GM18909 (cell line): ENCODE data around the gene FNDC11.

Experiments
- ATAC-seq: cut with Tn5 transposase; IDR thresholded peaks from one replicate; pipeline ENCODE4 v1.9.1; 2021; ENCODE audit warnings: mild to moderate bottlenecking; ENCODE audit not compliant: unreplicated experiment, poor library complexity

Gene FNDC11

DNA sequence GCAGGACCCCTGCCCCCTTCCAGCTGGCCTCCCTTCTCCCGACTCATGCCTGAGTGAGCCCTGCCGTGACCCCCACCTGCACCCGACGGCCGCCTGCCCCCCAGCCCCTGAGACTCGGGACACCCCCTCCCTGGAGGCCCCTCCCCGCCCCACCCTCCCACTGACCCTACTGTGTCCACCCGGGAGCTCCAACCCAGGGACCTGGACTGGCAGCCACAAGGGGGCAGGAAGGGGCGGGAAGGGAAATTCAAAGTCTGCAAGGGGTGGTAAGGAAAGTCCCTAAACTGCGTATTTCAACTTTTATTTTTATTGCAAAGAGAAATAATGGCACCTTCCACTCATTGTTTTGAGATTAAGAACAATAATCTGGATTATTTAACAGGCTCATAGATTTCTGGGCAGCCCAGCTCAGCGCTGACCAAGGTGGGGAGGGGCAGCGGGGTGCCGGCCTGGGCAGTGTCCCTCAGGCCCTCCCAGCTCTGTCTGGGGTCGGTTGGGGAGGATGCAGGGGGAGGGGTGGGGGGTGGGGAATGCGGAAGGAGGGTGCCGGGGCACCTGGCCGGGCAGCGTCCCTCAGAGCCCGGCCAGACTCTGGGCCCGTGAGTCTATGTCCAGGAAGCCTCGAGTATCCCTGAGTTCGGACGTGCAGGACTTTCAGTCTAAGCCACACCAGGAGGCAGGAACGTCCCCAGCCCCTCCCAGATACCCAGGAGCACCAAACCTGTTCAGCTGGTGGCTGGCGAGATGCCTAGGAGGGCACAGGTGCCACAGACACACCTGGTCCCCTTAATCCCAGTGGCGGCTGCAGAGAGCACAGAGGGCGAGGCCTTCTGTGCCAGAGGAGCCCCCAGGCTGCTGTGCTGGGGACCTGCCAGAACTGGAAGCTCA, 15.5 kb upstream of the FNDC11 start:
- no peak for ATAC-seq

DNA sequence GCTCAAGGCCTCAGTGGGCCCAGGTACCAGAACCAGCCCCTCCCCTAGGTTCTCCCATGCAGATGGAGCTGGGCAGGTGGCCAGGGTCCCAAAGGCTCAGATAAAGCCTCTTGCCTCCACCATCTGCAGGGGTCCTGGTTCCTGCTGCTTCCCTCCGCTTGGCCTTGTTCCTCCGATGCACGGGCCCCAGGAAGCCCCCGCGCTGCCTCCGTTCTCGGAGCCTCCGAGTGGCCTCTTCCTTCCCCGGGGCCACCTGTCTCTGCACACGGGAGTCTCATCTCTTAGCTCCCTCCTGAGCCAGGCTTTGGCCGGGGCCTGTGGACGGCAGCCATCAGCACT, 14.9 kb upstream of the FNDC11 start:
- ATAC-seq = no peak

DNA sequence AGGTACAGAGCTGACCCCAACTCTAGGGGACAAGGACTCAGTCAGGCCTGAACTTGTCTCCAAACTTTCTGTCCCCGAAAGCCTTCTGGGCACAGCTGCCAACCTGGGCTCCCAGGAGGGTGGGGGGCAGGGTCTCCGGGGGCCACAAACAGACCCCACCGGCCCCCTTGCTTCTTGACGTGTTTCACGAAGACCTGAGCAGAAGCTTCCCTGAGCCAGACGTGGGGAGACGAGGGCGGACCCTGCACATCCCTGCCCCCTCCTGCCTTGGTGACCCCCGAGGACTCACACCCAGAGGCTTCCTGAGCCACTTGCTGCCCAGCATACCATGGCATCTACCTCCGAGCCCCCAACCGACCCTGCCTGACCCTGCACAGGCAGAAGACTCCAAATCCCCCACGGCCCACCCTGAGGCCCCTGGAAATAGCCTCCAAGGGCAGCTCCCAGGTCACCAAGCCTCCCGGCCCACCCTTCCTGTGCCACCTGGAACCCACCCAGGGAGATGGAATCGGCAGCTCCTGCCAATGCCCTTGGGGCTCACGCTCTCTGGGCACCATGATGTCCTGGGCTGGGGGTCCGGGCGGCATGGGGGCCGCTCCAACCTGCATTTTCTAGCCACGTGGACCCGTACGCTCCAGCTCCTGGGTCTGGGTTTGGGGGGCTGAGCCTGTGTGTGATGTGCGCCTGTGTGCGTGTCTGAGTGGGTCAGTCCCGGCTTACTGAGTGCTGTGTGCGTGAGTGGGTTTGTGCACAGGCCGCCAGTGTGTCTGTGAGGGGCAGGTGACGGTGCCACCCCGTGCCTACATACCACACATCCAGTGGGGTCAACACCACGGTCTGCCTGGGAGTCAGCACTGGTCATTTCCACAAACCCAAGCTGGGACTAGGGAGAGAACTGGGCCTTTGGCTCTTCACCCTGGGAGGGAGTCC, 14.3 kb upstream of the FNDC11 start:
- ATAC-seq = no peak

DNA sequence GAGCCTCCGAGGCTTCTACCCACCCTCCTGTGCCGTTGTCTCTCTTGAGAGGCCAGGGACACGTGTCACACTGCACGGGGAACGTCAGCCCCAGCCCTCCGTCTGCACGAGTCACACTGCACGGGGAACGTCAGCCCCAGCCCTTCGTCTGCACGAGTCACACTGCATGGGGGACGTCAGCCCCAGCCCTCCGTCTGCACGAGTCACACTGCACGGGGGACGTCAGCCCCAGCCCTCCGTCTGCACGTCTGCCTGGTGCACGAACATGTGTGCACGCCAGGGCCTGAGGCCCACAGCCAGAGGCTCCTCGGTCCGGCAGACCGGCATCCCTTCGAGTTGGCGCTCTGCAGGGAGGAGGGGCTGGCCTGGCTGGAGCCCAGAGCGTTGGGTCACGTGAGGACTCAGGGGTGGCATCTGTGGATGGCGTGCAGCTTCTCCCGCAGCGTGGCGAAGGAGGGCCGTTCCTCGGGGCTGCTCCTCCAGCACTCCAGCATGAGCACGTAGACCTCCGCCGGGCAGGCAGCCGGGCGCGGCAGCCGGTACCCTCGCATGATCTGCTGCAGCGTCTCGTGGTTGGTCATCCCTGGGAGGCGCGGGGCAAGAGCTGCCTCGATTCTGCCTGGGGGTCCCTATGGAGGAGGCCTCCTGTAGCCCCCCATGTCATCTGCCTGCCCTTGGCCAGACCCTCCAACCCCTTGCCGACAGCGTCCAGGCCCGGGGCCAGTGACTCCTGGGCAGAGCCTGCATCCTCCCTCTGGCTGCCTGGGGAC, 13.4 kb upstream of the FNDC11 start:
- no peak for ATAC-seq

DNA sequence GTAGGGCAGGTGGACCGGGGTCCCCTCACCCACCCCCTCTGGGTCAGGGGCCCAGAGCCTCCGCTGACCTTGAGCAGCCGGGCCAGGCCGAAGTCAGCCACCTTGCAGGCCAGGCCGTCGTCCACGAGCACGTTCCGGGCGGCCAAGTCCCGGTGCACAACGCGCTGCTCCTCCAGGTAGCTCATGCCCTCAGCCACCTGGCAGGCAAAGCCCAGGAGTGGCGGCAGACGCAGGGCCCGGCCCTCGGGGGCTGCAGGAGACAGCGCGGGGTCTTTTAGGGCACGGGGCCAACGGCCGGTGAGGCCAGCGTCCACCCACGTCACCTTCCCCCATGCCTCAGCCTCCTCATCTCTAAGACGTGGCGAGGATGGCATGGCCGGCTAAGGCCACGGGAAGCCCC, 12.6 kb upstream of the FNDC11 start:
- ATAC-seq = no peak

DNA sequence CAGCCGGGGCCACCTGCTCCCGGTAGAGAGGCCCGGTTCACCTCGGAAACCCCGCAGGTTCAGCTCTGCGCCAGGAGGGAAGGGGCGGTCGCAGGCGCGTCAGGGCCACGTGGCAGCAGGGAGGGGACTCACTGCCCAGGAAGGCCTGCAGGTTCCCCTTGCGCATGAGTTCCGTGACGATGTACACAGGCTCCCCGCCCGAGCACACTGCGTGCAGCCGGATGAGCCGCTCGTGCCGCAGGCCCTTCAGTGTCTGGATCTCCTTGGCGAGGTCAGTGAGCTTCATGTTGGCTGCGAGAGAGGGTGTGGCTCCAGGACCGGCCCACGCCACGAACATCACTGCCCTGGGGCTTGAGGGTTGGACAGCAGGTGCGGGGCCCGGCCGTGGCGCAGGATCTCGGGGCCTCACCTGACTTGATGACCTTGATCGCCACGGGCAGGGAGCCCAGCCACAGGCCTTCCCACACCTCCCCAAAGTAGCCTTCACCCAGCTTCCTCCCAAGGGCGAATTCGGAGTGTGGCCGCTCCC, 11.9 kb upstream of the FNDC11 start:
- ATAC-seq = no peak

DNA sequence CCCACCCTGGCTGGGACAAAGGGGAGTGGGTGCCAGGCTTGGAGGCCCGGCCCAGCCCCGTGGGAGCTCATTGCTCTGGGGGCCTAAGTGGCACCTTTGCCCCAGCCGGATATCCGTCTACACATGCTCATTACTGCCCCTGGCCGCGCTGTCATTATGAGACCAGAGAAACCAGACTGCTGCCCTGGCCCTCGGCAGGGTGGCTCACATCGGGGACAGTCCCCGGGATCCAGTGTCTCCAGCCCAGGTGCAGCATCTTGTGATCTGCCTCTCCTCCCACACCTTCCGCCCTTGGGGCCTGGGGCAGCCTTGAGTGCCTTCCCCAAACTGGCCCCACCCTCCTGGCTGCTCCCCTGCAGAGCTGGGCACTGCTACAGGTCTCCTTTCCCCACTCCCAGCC, 11.3 kb upstream of the FNDC11 start:
- no peak for ATAC-seq

DNA sequence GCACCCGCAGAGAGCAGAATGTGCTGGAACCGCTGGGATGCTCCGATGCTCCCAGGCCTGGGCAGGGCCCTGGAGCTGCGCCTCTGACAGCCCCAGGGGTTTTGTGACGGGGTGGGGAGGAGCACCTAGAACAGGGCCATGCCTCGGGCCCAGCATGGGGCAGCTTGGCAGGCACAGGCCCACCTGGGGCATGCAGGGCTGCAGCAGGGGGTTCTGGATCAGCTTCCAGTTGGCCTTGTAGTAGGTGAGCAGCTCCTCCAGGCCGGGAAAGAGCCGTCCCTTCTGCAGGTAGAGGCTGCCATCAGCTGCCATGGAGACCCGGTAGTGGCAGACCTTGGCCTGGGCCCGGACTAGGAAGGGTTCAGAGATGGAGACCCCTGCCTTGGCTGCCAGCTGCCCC, 10.8 kb upstream of the FNDC11 start:
- ATAC-seq = no peak

DNA sequence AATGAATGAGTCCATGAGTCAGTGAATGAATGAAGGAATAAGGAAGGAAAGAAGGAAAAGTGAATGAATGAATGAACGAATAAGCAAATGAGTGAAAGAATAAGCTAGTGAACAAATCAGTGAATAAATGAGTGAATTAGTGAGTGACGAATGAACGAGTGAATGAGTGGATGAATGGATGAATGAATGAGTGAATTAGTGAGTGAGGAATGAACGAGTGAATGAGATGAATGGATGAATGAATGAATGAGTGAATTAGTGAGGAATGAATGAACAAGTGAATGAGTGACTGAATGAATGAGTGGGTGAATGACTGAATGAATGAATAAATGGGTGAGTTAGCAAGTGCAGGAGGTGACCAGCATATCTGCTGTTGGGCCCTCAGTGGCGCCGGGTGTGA, 10.2 kb upstream of the FNDC11 start:
- no peak for ATAC-seq

DNA sequence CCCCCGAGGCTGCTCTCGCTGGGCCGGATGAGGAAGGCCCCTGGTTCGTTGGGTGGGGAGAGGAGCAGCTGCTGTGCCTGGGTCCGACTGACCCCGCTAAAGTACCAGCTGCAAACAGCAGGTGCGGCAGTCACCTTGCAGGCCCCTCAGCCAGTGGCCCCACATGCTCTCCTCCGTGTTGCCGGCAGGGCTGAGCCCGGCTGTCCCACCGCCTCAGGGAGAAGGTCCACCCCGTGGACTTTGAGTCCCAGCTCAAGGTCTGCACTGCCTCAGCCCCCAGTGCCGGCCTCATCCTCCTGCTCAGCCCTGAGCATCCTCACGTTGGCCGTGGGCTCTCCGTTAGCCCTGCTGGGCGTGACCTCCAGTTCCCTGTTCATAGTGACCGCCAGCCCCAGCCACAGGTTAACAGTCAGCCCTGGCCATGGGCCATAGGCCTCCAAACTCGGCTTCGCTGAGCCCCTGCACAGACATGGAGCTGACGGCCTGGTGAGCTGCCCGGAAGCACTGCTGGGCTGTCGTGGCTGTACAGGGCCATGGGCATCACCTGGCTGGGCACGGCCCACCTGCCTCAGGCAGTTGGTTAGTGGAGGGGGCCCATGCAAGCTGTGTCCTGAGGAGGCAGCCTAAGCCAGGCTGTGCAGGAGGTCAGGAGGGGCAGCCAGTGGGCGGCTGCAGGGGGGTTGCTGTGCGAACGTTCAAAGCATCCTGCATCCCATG, 9.6 kb upstream of the FNDC11 start:
- no peak for ATAC-seq

DNA sequence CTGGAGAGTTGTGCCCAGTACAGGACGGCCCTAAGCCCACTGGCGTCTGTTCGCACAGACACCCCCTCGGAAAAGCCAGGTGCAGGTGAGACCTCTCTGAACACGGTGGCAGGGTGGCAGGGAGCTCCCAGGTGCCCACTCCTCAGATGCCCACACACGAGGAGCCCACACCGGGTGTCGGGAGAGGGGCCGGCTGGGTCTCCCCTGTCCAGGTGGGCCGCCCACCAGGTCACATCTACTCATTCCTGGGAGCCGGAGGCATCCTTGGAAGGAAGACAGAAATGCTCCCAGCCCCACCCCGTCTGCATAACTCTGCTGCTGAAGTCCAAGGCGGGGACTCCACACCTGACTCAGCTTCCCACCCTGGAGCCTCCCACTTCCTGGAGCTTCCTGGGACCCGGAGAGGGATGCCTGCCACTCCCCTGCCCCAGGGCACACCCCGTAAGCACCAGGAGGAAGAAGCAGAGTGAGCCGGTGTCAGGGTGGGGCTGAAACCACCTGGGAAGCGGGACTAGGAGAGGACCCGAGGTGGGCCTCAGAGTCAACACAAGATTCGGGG, 8.9 kb upstream of the FNDC11 start:
- ATAC-seq = no peak

DNA sequence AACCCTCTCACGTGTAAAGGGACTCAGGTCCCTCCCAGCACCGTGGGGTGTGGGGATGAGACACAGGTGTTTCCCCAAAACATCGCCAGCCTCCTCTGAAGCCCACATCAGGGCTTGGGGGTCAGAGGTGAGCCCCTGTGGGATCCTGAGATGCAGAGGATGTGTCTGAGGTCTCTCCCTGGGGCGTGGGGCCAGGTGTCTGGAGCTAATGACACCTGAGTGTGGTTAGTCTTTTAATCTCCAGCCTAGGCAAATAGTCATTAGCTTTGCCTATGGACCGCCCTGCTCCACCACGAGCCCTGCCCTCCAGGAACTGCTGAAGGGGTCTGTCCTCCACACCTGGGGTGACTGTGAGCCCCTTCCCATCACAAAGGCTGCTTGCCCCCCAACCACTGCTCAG, 8.1 kb upstream of the FNDC11 start:
- ATAC-seq = no peak

DNA sequence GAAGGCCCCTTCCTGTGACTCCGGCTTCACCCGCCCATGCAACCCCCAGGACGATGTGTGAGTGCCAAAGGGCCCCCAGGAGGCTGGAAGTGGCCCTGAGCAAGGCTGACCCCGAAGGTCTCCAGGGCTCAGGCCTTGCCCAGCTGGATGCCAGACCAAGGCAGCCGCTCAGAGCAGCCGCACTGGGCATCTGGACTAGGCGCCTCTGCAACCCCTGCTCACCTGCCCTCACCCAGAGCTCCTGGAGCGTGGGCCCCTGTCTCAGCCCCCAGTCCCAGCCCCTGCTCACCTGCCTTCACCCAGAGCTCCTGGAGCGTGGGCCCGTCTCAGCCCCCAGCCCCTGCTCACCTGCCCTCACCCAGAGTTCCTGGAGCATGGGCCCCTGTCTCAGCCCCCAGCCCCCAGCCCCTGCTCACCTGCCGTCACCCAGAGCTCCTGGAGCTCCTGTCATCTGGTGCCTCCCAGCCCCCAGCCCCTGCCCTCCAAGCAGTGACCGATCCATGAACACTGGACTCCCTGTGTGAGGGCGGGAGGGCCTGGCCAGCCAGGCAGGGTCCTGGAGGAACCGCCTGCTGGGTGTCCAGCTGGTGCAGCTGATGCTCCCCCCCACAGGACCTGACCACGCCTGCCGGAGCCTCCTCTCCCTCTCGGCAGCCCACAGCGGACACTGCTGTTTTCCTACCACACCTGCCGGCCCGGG, 7.6 kb upstream of the FNDC11 start:
- ATAC-seq = no peak

DNA sequence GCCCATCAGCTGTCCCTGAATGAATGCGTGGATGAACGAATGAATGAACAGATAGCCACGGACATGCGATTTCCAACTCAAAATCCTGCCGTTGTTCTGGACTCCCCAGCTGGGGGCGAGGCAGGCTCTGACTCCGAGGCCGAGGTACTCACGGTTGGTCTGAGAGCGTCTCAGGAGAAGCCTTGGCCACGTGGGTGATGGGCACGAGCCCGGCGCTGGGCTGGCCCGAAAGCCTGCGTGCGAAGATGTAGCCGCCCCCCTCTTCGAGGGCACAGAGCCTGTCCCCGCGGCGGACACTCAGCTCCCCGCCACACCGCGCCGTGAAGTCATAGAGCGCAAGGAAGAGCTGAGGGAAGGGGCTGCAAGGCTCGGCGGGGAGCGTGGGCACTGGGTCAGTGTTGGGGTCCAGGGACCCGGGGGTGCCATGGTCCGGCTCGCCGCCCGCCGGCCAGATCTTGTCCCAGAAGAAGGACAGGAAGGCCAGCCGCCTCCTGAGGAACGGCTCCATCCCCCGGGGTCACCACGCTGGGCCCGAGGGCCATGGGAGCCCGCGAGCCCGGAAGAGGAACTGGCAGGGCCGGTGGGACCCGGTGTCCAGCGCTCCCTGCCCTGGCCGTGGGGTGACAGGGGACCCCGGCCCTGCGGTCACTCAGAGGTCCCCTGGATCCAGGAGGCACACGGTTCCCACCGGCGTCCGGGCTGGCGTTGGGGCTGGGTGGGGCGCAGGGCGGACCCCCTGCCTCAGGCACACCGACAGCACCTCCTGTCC, 6.8 kb upstream of the FNDC11 start:
- no peak for ATAC-seq

DNA sequence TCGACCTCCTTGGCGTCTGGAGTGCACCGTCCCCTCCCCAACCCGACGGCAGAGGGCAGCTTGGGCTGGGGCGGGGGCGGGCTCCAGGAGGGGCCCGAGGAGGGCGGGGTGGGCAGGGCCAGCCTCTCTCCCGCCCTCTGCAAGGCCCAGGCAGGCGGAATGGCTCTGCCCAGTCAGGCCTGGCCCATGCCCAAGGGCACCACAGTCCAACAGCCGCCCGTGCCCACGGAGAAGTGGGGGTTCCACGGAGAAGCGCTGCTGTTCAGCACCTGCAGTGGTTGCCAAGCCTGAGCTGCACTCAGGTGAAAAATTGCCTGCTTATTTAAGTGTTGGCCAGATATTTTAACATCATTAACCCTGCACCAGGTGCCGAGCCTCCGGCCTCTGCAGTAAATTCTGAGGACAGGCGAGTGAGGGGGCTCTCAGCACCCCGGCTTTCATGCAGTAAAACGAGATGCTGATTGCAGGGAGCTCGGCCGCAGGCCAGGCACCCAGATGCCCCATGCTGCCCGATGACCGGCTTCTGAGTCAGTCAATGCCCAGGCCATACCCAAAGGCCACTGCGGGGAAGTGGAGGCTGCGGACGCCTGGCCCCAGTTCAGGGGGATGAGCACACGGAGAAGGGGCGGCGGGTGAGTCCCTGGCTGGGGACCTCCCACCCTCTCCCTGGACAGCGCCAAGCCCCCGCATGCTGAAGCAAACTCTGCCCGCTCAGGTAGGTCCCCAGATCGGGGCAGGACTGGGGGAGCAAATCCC, 6.1 kb upstream of the FNDC11 start, which contains the start of gene SRMS:
Gene SRMS (minus strand): TSS at position 25 of the 756 bp plus-strand sequence. CDS start 286 bp downstream, outside the sequence.
- ATAC-seq = no peak

DNA sequence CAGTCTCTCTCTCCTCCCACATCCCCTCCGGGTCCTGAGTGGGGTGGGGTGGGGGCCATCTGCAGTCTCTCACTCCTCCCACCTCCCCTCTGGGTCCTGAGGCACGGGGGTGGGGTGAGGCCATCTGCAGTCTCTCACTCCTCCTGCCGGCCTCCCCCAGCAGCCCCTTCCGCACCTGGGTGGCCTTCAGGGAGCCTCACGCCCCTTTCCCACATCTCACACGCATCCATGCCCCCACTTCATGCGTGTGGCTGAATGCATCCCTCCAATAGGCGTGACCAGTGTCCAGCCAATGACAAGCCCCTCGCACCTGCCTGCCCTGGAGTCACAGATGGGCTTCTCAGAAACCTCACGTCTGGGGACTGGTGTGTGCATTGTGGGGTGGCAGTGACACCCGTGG, 5.4 kb upstream of the FNDC11 start:
- ATAC-seq = no peak

DNA sequence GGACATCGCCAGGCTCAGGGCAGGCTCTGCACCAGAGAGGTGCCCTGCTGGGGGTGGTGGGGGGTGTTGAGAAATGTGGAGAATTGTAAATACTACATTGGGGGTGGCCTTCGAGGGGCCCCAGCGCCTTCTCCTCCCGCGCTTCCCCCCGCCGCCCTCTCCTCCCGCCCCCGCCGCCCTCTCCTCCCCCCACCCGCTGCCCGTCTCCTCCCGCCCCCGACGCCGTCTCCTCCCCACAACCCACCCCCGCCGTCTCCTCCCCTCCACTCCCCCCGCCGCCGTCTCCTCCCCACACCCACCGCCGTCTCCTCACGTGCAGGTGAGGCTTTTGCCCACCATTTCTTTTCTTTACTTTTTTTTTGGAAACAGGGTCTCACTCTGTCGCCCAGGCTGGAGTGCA, 4.9 kb upstream of the FNDC11 start:
- ATAC-seq = no peak
